Measurements from ENCODE around the gene NFIB. TPM values are rescaled to one million over a fixed set of nuclear protein-coding genes. Genes with fewer than 3 reads are reported as not detected.
A peak's percentile ranks its signal among the peaks of the same experiment; 100 is the strongest.

Gene NFIB
- total and polyA plus RNA-seq, 4 donors = 10.8 to 278 (median 88.6) TPM

DNA sequence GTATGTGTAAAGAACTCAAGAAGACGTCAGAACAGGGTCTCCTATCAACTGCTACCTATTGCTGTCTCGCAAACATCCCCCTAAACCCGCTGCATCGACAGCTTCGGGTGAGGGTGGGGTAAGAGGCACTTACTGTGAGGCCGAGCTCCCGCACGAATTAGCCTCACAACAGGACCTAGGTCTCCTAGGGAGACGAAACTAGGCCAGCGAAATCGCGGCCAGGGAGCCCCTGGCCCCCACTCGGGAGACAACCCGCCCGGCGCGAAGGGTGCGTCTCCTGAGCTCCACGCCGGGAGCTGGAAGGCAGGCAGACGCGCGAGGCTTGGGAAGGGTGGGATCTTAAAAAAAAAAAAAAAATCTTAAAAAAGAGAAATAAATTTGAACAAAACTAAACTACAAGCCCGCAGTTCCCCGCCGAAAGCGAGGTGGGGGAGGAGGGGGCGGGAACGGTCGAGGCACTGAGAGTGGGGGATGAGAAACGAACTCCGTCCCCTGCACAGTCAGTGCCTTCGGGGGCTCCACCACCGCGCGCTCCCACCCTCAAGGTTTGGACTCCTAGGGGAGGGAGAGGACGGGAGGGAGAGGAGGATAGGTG lies 33.0 kb upstream of the NFIB start:
- H3K4me1 ChIP-seq (ENCODE audit: control insufficient read depth in 1 of 2, insufficient read depth in 2 of 2, low read length in 2 of 2) = peaks cover 2 to 3% of the 10 kb centered on the region in 2 donors
- no peaks in the 10 kb centered on the region for H3K36me3 ChIP-seq (ENCODE audit: control insufficient read depth in 1 of 2, insufficient read depth in 2 of 2, low read length in 1 of 2)
- peak overlapping the region; percentile 64 to 87 for H3K4me3 ChIP-seq (ENCODE audit: low read length in 2 of 2)
- ATAC-seq (ENCODE audit: low FRiP score) (peak; percentile 23), DNase-seq (peak; percentile 59 to 76)
- peak overlapping the region in 1 of 2 donors; percentile 87 for H3K27ac ChIP-seq (ENCODE audit: low read depth in 1 of 2, low read length in 2 of 2)
- intact Hi-C loops (cut with DNase I) = loop anchor here (5.0 kb wide), 2 partner anchors 35 to 640 kb away; partner anchors contain the start of gene NFIB (in 1 of the 2)
- WGBS, 2 donors = 4 to 7% methylated on average over 37 of the region's 37 CpGs
- no peaks in the 10 kb centered on the region for H3K27me3 ChIP-seq (ENCODE audit: control insufficient read depth in 1 of 2, insufficient read depth in 2 of 2, low read length in 1 of 2)
- no peaks in the 10 kb centered on the region for H3K9me3 ChIP-seq (ENCODE audit: control insufficient read depth, low read length)

DNA sequence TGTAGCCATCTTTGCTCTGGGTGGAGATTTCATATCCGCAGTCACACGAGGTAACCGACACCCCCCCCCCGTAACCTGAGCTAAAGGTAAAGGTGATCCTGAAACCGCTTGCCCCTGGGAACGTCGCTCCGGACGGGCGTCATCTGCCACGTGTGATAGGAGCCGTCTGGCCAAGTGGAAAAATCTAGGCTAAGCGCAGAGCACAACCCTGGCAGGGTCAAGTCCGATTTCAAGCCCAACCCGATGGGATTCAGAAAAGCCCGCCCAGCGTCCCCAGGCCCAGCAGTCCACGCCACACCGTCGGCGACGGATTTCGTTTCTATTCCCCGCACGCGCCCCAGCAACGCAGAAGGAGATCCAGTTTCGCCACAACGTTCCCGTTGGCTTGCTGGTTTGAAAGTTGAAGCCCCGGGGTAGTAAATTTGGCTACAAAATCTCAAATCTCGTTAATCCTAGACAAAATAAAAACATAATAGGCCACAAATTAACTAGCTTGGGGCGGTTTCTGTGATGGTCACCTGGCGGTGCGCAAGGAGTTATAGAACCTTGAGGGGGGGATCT lies 32.4 kb upstream of the NFIB start:
- intact Hi-C loops (cut with DNase I) = loop anchor here (5.0 kb wide), 2 partner anchors 34 to 639 kb away; partner anchors contain the start of gene NFIB (in 1 of the 2)
- ATAC-seq (ENCODE audit: low FRiP score) = no peak
- H3K36me3 ChIP-seq (ENCODE audit: control insufficient read depth in 1 of 2, insufficient read depth in 2 of 2, low read length in 1 of 2) = no peaks in the 10 kb centered on the region
- H3K4me1 ChIP-seq (ENCODE audit: control insufficient read depth in 1 of 2, insufficient read depth in 2 of 2, low read length in 2 of 2) = peaks cover 2 to 3% of the 10 kb centered on the region in 2 donors
- no peaks in the 10 kb centered on the region for H3K9me3 ChIP-seq (ENCODE audit: control insufficient read depth, low read length)
- H3K27me3 ChIP-seq (ENCODE audit: control insufficient read depth in 1 of 2, insufficient read depth in 2 of 2, low read length in 1 of 2) = no peaks in the 10 kb centered on the region
- DNase-seq = no peak
- no peak overlapping the region for H3K27ac ChIP-seq (ENCODE audit: low read depth in 1 of 2, low read length in 2 of 2)
- H3K4me3 ChIP-seq (ENCODE audit: low read length in 2 of 2) = no peak overlapping the region
- WGBS, 2 donors = 65 to 85% methylated on average over 35 of the region's 35 CpGs

DNA sequence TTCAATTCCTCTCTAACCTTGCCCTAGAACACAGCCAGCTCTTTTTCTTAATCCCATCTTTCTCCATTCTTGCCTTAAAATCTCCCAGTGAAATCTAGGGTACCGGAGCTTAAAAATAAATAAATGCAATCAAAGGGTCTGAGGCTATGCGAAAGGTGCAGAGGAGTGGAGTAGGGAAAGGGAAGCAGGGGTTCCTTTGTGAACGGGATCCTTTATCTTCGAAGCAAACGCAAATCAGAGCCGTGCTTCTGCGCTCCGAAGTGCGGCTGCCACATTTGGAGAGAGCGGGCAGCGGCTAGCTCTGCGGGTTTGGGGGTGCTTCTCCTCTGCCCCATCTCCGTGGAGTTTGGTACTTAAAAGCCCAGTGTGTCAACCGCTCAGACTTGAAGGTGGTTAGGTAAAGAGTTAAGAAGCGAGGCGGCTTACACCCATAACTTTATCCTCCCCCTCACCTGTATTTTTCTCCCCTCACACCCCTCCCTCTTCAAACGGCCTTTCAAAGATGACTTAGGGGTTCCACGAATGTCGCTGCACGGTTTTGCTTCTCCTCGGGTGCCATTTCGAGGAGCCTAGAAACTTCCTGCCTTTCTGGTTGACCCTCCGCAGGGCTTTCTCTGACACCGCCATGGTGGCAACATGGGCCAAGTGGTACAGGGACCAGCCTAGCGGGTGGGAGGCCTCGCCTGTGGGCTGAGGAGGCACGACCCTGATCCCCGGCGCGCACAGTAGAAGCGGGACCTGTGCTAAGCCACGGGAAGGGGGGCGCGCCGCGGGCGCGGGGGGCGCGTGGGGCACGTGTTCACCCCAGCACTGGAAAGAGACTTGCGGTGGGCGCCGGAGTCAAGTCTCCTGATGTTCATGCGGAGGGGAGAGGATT lies 31.7 kb upstream of the NFIB start:
- ATAC-seq (ENCODE audit: low FRiP score) (no peak), DNase-seq (peak in 1 of 2 donors; percentile 76)
- intact Hi-C loops (cut with DNase I) = loop anchor here (5.0 kb wide), 2 partner anchors 33 to 638 kb away; partner anchors contain the start of gene NFIB (in 1 of the 2)
- Histone ChIP-seq H3K27ac (ENCODE audit: low read depth in 1 of 2, low read length in 2 of 2) (no peak overlapping the region), H3K4me1 (ENCODE audit: control insufficient read depth in 1 of 2, insufficient read depth in 2 of 2, low read length in 2 of 2) (peaks cover 0 to 7% of the 10 kb centered on the region in 2 donors), H3K27me3 (ENCODE audit: control insufficient read depth in 1 of 2, insufficient read depth in 2 of 2, low read length in 1 of 2) (no peaks in the 10 kb centered on the region), H3K36me3 (ENCODE audit: control insufficient read depth in 1 of 2, insufficient read depth in 2 of 2, low read length in 1 of 2) (no peaks in the 10 kb centered on the region), H3K4me3 (ENCODE audit: low read length in 2 of 2) (no peak overlapping the region), H3K9me3 (ENCODE audit: control insufficient read depth, low read length) (no peaks in the 10 kb centered on the region)
- 85 to 95% methylated on average over 37 to 45 of the region's 45 CpGs for WGBS, 2 donors

DNA sequence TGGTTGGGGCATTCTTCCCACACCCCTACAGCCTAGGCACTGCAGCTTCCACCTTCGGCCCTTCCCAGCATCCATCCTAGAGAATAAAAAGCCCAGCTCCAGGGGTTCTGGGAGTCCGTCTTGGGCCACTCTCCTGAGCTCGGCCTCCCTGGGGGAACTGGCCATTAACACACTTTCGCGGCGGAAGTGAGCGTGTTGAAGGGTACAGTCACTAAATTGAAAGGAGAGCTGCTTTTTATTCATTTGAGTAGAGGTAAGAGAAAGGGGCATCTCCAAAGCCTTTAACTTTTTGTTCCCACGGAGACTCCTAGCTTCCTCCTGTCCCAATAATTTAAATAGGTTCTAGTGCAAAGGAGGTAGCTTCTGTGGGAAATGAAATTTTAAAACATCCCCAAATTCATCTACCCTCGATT lies 31.0 kb upstream of the NFIB start:
- peaks cover 0 to 12% of the 10 kb centered on the region in 2 donors for H3K4me1 ChIP-seq (ENCODE audit: control insufficient read depth in 1 of 2, insufficient read depth in 2 of 2, low read length in 2 of 2)
- intact Hi-C loops (cut with DNase I) = loop anchor here (5.0 kb wide), 2 partner anchors 33 to 638 kb away; partner anchors contain the start of gene NFIB (in 1 of the 2)
- no peaks in the 10 kb centered on the region for H3K27me3 ChIP-seq (ENCODE audit: control insufficient read depth in 1 of 2, insufficient read depth in 2 of 2, low read length in 1 of 2)
- WGBS, 2 donors = 84 to 89% methylated on average over 9 of the region's 9 CpGs
- no peak overlapping the region for H3K4me3 ChIP-seq (ENCODE audit: low read length in 2 of 2)
- DNase-seq = no peak
- H3K36me3 ChIP-seq (ENCODE audit: control insufficient read depth in 1 of 2, insufficient read depth in 2 of 2, low read length in 1 of 2) = no peaks in the 10 kb centered on the region
- no peak for ATAC-seq (ENCODE audit: low FRiP score)
- H3K27ac ChIP-seq (ENCODE audit: low read depth in 1 of 2, low read length in 2 of 2) = no peak overlapping the region
- no peaks in the 10 kb centered on the region for H3K9me3 ChIP-seq (ENCODE audit: control insufficient read depth, low read length)

DNA sequence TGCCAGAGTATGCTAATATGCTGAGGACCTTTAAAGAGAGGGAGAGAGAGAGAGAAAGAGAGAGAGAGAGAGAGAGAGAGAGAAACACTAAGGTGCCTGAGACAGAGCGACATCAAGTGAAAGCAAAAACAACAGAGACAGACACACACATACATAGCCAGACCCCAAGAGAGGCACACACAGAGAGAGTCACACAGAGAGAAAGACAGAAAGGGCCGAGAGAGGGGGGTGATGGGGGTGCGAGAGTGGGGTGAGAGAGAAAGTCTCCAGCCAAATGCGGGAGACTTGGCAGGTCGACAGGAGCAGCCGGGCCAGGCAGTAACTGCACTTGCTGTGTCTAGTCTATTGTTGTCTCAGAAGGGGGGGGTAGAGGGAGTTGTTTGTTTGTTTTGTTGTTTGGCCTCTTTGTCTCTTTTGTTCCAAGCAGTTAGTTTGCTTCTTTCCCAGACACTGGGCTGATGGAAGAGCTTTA lies 30.1 kb upstream of the NFIB start:
- no peaks in the 10 kb centered on the region for H3K27me3 ChIP-seq (ENCODE audit: control insufficient read depth in 1 of 2, insufficient read depth in 2 of 2, low read length in 1 of 2)
- intact Hi-C loops (cut with DNase I) = no loop called here
- ATAC-seq (ENCODE audit: low FRiP score) (no peak), DNase-seq (peak in 1 of 2 donors; percentile 78)
- H3K4me3 ChIP-seq (ENCODE audit: low read length in 2 of 2) = peak overlapping the region; percentile 15 to 56
- H3K27ac ChIP-seq (ENCODE audit: low read depth in 1 of 2, low read length in 2 of 2) = peak overlapping the region; percentile 56 to 61
- no peaks in the 10 kb centered on the region for H3K36me3 ChIP-seq (ENCODE audit: control insufficient read depth in 1 of 2, insufficient read depth in 2 of 2, low read length in 1 of 2)
- peaks cover 0 to 12% of the 10 kb centered on the region in 2 donors for H3K4me1 ChIP-seq (ENCODE audit: control insufficient read depth in 1 of 2, insufficient read depth in 2 of 2, low read length in 2 of 2)
- 5 to 6% methylated on average over 6 of the region's 6 CpGs for WGBS, 2 donors
- H3K9me3 ChIP-seq (ENCODE audit: control insufficient read depth, low read length) = no peaks in the 10 kb centered on the region

DNA sequence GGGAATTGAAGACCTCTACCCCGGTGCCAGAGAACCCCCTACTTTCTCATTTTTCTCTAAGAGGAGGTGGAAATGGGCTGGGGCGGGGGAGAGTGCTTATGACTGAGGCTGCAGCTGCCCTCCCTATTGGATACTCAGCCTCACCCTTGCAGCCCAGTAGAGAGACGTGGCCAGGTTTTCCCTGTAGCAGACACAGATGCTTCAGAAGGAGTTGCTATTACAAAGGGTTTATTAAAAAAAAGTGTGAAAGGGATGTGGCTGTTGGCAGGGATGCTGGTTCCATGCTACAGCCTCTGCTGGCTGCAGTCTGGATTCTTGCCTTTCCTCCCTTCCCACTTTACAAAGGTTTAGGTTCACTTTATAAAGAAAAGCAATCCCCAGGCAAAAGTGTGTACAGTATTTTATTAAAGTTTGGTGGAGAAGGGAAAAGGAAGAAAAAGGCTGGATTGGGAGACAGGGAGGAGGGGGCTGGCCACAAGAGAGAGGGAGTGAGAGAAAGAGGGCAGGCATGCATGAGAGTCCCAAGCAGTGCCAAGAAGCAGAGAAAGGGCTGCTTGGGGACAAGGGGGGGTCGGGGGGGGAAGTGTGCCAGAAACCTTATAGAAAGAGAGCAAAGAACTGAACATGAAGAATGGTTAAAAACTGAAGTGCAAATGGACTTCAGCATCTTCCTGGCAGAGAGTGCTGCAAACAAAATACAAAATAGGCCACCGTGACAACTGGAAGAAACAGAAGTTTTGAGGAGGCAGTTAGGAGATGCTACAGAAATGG lies 29.5 kb upstream of the NFIB start:
- no peak for ATAC-seq (ENCODE audit: low FRiP score)

DNA sequence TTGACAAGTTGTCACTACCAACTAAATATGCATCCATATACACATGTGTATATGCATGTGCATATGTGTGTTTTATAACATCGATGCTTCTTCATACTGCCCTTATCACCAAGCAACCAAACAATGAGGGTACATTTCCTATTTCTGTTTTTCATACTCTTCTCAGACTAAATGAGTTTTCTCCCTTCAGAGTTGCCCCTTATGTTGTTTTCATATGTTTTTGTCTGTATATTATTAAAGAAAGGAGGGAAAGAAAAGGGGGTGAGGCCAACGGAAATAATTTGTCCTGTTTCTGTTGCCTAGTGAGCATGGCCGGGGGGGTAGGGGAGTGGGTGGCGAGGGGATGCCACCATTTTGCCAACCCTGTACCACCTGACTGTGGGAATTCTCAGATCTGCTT lies 28.8 kb upstream of the NFIB start:
- Histone ChIP-seq H3K36me3 (ENCODE audit: control insufficient read depth in 1 of 2, insufficient read depth in 2 of 2, low read length in 1 of 2) (no peaks in the 10 kb centered on the region), H3K4me1 (ENCODE audit: control insufficient read depth in 1 of 2, insufficient read depth in 2 of 2, low read length in 2 of 2) (peaks cover 0 to 12% of the 10 kb centered on the region in 2 donors), H3K27me3 (ENCODE audit: control insufficient read depth in 1 of 2, insufficient read depth in 2 of 2, low read length in 1 of 2) (no peaks in the 10 kb centered on the region), H3K4me3 (ENCODE audit: low read length in 2 of 2) (no peak overlapping the region), H3K27ac (ENCODE audit: low read depth in 1 of 2, low read length in 2 of 2) (no peak overlapping the region), H3K9me3 (ENCODE audit: control insufficient read depth, low read length) (no peaks in the 10 kb centered on the region)
- no peak for ATAC-seq (ENCODE audit: low FRiP score)
- no peak for DNase-seq
- intact Hi-C loops (cut with DNase I) = no loop called here
- WGBS, 2 donors = 37 to 42% methylated on average over 4 of the region's 4 CpGs

More for the DNA sequence above, 29.5 kb upstream of the NFIB start:
- DNase-seq = no peak
- H3K9me3 ChIP-seq (ENCODE audit: control insufficient read depth, low read length) = no peaks in the 10 kb centered on the region
- intact Hi-C loops (cut with DNase I) = no loop called here
- H3K4me1 ChIP-seq (ENCODE audit: control insufficient read depth in 1 of 2, insufficient read depth in 2 of 2, low read length in 2 of 2) = peaks cover 0 to 12% of the 10 kb centered on the region in 2 donors
- H3K4me3 ChIP-seq (ENCODE audit: low read length in 2 of 2) = no peak overlapping the region
- peak overlapping the region; percentile 36 to 61 for H3K27ac ChIP-seq (ENCODE audit: low read depth in 1 of 2, low read length in 2 of 2)
- no peaks in the 10 kb centered on the region for H3K27me3 ChIP-seq (ENCODE audit: control insufficient read depth in 1 of 2, insufficient read depth in 2 of 2, low read length in 1 of 2)
- no peaks in the 10 kb centered on the region for H3K36me3 ChIP-seq (ENCODE audit: control insufficient read depth in 1 of 2, insufficient read depth in 2 of 2, low read length in 1 of 2)
- WGBS, 2 donors = 13 to 14% methylated on average over 5 of the region's 5 CpGs

All from aorta (tissue), 5 donors.